NCI-H2227 (cell line): ENCODE data around the gene PAX9.

ENCODE experiments used
- DNase-seq: peaks from one replicate; lab custom pipeline; 2025; ENCODE audit not compliant: unreplicated experiment; lab: John Stamatoyannopoulos, UW

Gene PAX9

GRCh38 chr14:36655963-36656686 lies 5.5 kb upstream of the PAX9 start:
- no peak for DNase-seq

- no peak for DNase-seq
Measured at GRCh38 chr14:36656687-36657398, 4.8 kb upstream of the PAX9 start.

GRCh38 chr14:36657399-36658122 lies 4.1 kb upstream of the PAX9 start:
- no peak for DNase-seq

- DNase-seq, result no peak
Measured at GRCh38 chr14:36658123-36659009, 3.3 kb upstream of the PAX9 start.

- no peak for DNase-seq
Measured at GRCh38 chr14:36659010-36659821, 2.4 kb upstream of the PAX9 start.

GRCh38 chr14:36659822-36660735 lies 1.6 kb upstream of the PAX9 start:
- no peak for DNase-seq

GRCh38 chr14:36660736-36661505 lies 739 bp upstream of the PAX9 start:
- no peak for DNase-seq

- no peak for DNase-seq
Measured at GRCh38 chr14:36662258-36662542, 540 bp downstream of the PAX9 start.

- peak; percentile 43 for DNase-seq
Measured at GRCh38 chr14:36662543-36663403, 1.1 kb downstream of the PAX9 start.

GRCh38 chr14:36663404-36664321 lies 2.0 kb downstream of the PAX9 start:
- DNase-seq, result no peak

- DNase-seq, result no peak
Measured at GRCh38 chr14:36664322-36665193, 2.9 kb downstream of the PAX9 start.

GRCh38 chr14:36665887-36666415 lies 4.3 kb downstream of the PAX9 start:
- DNase-seq, result no peak

- no peak for DNase-seq
Measured at GRCh38 chr14:36666416-36667206, 5.0 kb downstream of the PAX9 start.

- no peak for DNase-seq
Measured at GRCh38 chr14:36667679-36668078, 6.0 kb downstream of the PAX9 start.

GRCh38 chr14:36671149-36671548 lies 9.5 kb downstream of the PAX9 start:
- no peak for DNase-seq
